CD4-positive, alpha-beta T cell treated with Interleukin-12 subunit alpha and Interleukin-12 subunit beta, for 1 hour (primary cell): Measurements from ENCODE around the gene PTPRD.

Experiments
- DNase-seq: peaks from one replicate; pipeline ENCODE4 v3.0.0-alpha.2; 2020

PTPRD gene

GRCh38 chr9:10260501-10260900 lies 352.3 kb downstream of the PTPRD start:
- DNase-seq: no peak

DNA sequence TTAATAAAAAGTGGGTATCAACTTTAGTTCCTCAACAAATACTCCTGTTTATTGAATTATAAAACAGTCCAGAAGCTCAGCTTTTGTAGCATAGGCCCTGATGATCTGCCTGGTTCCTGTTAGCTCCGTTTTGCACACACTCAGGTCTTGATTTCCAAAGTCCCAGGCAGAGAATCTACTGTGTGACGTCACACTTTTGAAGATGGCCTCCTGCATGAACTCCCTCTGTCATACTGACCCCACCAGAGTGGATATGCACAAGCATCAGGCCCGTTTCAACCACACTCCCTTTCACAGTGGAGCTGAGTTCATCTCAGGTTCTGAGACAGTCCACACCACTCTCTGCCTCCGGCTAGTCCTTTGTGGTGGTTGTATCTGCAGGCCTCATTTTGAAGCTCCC lies 353.1 kb downstream of the PTPRD start:
- no peak for DNase-seq

GRCh38 chr9:10255758-10256157 lies 357.0 kb downstream of the PTPRD start:
- DNase-seq: no peak

DNA sequence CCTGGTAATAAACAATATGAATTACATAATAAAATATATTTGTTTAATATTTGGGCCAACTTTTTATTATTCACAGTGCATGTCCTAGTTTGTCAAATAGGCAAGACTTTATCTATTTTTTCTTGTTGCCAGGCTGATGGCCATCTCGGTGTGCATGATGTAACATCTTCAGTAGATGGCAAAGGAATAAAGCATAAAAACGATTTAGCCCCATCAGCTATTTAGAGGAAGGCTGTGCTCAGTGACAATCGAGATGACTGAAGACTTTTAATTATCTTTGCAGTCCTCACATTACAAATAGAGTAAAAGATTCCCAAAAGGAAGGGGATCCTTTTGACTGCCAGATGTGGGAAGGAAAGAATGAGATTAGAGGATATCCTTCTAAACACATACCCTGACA lies 358.5 kb downstream of the PTPRD start:
- no peak for DNase-seq

- no peak for DNase-seq
Observed at GRCh38 chr9:10253341-10253740, 359.5 kb downstream of the PTPRD start.

DNA sequence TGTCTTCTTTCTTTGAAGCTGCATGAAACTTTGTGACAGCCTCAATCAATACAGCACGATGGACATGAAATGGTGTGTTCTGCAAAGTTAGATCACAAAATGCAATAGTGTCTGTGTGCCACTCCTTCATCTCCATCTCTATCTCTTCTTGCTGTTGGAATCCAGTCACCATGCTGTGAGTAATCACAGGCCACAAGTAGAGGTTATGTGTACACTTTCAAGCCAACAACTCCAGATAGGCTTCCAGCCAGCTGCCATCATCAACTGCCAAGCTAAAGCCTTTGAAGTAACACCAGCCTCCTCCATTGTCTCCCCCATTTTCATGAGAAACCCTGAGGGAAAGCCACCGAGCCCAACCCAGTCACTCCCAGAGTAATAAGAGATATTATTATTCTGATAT lies 360.6 kb downstream of the PTPRD start:
- DNase-seq: no peak

GRCh38 chr9:10251490-10251889 lies 361.3 kb downstream of the PTPRD start:
- DNase-seq: no peak

DNA sequence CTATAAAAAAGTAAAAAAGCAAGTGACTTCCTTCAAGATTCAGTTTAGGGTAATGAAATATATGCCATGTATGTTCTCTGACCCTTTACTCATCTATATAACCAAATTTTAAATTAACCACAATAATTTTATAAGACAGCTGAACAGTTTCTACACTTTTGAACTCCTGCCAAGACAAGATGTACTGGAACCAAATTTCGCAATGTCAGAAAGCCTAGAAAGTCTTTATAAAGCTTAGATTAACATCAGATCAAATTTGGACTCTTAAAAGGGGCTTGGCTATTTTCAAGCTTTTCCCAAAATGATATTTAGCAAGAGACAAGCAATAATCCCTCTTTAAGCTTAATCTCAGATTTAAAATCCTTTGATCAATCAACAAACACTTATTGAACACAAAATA lies 362.6 kb downstream of the PTPRD start:
- DNase-seq: no peak

DNA sequence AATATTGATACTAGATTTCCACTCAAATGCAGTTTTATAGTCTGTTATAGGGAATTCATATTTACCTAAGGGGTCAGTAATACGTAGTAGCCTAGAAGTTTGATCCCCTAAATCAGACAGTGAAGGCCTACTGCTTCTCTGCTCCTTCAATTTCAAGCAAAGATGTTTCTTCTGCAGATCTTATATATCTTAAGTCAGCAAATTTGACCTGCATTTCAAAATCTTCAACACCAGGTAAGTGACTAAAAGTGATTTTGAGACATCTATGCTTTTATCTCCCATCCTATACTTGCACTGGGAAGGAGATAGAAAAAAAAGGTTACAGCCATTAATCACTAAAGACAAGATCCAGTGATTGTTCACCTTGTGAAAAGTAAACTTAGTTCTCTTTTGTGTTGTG lies 363.9 kb downstream of the PTPRD start:
- DNase-seq: no peak

GRCh38 chr9:10242255-10242654 lies 370.5 kb downstream of the PTPRD start:
- no peak for DNase-seq

DNA sequence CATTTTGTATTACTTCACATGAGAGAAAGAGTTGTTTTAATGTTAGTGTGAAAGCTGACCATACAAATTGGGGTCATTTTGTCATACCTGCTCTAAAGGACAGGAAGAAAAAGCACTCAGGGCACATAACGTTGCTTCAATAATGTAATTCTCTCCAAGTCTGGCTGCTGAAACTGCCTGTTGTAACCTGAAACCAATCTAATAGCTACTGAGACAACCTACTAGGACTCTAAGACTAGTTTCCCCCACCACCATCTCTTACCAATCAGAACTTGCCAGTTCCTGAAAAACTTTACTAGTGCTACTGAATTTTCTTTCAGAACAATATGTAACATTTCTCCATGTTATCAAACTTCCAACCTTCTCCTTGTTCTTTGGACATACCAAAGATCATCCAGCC lies 374.7 kb downstream of the PTPRD start:
- no peak for DNase-seq

DNA sequence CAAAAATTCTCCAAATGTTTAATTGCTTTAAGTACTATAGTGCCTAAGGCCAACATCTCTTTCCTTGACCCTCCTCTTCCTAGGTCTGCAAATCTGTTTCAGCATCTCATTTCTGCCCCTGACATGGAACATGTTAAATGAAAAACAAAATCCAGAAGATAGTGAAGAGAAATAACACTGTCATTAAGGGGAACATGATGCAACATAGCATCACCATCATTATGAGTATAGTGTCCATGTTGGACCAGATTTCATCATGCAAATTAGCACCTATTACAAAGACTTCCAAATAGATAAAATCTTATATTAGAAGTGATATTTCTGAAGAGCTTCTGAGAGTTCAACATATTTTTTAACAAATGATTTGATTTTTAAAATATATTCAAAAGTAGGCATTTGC lies 375.2 kb downstream of the PTPRD start:
- DNase-seq: no peak

DNA sequence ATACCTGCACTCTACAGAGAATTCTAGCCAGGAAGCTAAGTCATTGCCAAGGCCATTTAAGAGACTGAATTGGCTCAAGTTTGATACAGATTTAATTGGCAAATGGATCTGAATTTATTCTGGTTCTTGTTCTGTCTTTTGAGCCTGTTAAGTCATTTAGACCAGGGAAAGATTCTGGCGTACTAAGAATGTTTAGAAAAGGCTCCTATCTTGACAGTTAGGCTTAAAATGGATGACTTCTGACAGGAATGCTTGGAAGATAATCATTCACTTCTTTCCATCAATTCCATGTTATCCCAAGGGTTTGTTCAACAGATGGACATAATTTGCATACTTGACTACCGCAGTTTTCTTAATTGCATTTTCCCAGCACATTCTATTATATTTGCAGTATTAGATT lies 376.6 kb downstream of the PTPRD start:
- DNase-seq: no peak

DNA sequence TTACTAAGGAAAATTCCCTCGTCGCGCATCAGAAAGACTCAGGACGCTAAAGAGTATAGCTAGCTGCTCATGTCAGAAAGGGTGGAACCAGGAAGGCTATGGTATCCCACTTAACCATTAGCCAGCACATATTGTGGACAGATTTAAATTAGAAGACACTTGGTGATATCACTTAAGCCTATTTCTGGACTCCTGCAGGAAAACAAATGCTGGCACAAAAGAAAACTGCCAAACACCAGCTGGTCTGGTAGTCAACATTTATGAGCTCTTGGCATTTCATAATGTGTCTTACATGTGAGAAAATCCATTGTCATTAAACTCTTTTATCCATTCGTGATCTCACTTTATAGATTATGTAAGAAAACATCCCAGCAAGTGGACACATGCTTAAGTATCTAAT lies 377.4 kb downstream of the PTPRD start:
- DNase-seq: no peak

DNA sequence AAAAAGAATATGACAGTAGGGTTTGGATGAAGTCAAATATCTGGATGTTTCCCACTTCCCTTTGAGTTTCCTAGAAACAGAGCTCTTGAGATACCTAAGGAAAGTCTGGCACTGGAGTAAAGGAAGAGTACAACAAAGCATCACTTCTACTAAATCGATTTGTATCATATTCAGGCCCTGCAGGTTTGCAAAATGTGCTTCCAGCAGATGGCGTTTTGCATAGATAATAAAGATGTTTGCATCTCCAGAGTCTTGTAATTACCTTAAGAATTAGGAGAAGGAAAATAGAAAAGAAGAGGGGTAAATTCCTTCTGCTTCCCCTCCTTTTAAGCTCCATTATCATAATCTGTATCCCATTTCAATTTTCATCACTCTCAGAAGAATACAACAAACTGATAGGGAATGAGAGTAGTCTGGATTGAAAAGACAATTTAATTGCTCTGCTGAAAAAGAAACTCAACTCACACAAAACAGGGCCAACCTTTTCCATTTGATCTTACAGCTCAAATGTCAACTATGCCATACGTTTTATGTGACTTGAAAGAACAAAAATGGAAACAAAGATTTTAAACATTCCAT lies 380.4 kb downstream of the PTPRD start:
- DNase-seq: no peak

DNA sequence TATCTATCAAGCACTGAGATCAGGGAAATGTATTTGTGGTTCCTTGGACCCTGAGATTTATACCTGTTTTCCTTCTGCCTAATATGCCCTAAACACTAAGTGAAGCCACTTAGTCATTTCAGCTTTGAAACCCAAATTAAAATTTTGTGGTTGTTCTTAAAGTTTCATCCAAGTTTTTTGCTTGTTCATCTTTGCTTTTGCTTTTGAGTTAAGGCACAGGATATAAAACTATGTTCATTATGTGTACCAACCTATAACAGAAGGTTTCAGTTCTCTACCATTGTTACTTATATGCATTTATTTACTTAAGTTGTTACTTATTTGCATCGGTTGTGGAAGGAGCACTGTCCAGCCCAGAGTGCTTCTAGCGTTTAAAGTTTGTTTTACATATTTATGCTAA lies 382.3 kb downstream of the PTPRD start:
- no peak for DNase-seq

- no peak for DNase-seq
Observed at GRCh38 chr9:10228082-10228481, 384.7 kb downstream of the PTPRD start.

GRCh38 chr9:10226996-10227395 lies 385.8 kb downstream of the PTPRD start:
- no peak for DNase-seq

- no peak for DNase-seq
Observed at GRCh38 chr9:10212702-10213101, 400.1 kb downstream of the PTPRD start.

DNA sequence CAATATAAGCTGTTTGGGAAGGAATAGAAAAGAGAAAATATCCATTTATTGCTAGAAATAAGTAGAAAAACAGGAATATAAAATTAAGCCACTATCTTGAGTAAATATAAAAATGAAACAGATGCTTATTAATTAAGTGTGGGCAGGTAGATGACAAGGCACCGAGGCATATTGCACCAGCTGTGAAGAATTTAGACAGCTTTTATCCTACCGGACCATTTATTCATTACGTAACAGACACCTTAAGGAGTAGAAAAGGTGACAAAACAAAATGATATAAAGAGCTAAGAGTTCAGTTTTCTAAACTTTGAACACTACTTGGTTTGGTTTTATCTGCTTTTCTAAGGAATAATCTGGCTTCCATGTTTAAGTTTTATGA lies 404.1 kb downstream of the PTPRD start:
- DNase-seq: no peak

DNA sequence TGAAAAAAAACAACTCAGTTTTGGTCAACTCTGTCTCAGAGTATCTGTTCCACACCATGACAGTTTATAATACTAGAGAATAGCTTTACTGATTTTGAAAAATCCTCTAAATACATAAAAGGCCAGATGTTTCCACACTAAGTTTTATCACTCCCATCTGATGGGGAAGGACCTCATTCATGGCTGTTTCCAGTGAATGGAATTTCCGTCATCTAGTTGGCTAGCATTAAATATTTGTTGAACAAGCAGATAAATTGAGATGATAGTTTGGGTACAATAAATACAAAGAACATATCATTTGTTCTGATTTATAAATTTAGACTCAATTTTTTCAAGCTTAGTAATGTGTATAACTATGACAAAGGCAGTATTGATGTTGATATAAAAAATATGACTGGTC lies 408.5 kb downstream of the PTPRD start:
- no peak for DNase-seq

GRCh38 chr9:10173561-10173960 lies 439.2 kb downstream of the PTPRD start:
- no peak for DNase-seq

GRCh38 chr9:10172476-10172875 lies 440.3 kb downstream of the PTPRD start:
- no peak for DNase-seq

DNA sequence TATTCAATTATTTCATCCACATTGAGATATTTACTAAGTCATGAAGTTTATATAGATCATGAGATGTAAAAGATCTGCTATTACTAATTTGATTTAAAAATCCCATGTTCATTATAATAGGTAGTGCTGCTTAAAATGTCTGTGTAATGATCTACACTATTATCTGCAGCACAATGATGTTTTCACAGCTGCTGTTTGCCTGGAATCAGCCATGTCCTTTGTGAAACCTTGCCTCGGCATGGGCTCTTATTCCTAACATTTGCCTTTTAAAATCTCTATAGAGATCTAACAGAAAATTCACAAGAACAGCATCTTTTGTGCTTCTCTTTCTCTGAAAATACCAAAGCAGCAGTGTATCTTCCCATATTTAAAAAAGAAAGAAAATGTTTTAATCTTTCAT lies 444.6 kb downstream of the PTPRD start:
- no peak for DNase-seq

DNA sequence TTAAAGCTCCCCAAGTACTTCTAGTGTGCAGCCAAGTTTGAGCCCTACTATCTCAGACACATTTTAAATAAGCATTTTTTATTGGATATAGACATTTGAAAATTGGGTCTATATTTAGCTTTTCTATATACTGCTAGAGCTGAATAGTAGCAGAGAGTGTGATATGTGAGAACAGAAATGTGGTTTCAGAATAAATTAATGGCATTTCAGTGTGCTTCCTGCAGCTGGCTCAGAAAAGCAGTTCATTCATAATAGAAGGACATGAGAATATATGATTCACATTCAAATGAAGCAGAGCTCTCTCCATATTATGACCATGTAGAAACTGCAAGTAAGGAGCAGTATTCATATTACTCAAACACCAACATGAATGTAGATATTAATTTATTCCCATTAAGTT lies 464.0 kb downstream of the PTPRD start:
- DNase-seq: no peak
